Activated T-cell treated with anti-CD3 and anti-CD28 coated beads, Interleukin-2, amount 50 U/mL, for 4 hours (primary cell): Measurements from ENCODE around the gene MAP3K12. TPM values are rescaled to one million over a fixed set of nuclear protein-coding genes. Genes with fewer than 3 reads are reported as not detected.
A peak's percentile ranks its signal among the peaks of the same experiment; 100 is the strongest.

Source experiments
- ATAC-seq, 2 donors: fragments of 200-7000 bp; cut with Tn5 transposase; one replicate each; pipeline ENCODE4 v1.10.0; 2021
- DNase-seq: peaks from one replicate; pipeline ENCODE4 v3.0.0-alpha.2; 2020
- H3K27me3 Mint-ChIP-seq: one replicate; pipeline ENCODE4 v1.8.0; 2021; ENCODE audit warnings: low read depth, mixed read lengths
- H3K36me3 Mint-ChIP-seq: one replicate; pipeline ENCODE4 v1.8.0; 2022; ENCODE audit warnings: mixed read lengths; ENCODE audit not compliant: insufficient read depth
- H3K4me1 Mint-ChIP-seq: one replicate; pipeline ENCODE4 v1.8.0; 2021; ENCODE audit warnings: low read depth, mixed read lengths
- H3K4me3 Mint-ChIP-seq: one replicate; pipeline ENCODE4 v1.8.0; 2021; ENCODE audit warnings: mild to moderate bottlenecking, moderate library complexity, mixed read lengths
- H3K9me3 Mint-ChIP-seq: one replicate; pipeline ENCODE4 v1.8.0; 2021; ENCODE audit warnings: mixed read lengths
- total RNA-seq, 3 donors: library from RNA; stranded (reverse); gene quantifications; one replicate each; pipeline ENCODE4 v1.2.1, GENCODE V29; 2021

The MAP3K12 gene
- total RNA-seq, 3 donors from 2014 or later = 6.5 to 8.4 (median 7.7) TPM

DNA sequence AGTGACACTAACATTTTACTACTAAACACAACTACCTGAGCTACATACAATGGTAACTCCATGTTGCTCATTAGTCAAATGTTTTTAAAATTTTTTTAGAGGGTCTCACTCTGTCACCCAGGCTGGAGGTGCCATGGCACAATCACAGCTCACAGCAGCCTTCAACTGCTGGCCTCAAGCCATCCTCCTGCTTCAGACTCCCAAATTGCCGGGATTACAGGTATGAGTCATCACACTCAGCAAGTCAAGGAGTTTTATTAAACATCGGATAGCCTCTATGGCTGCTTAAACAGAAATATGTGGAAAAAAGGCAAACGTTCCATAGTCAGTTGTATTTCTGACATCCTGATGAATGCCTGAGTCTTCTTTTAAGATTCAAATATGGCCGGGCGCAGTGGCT, 19.1 kb upstream of the MAP3K12 start:
- DNase-seq (no peak), ATAC-seq (no peak)
- no peak overlapping the region for H3K4me3 Mint-ChIP-seq
- no peaks in the 10 kb centered on the region for H3K4me1 Mint-ChIP-seq
- H3K36me3 Mint-ChIP-seq = peaks cover 31% of the 10 kb centered on the region
- H3K9me3 Mint-ChIP-seq = no peaks in the 10 kb centered on the region
- no peaks in the 10 kb centered on the region for H3K27me3 Mint-ChIP-seq

DNA sequence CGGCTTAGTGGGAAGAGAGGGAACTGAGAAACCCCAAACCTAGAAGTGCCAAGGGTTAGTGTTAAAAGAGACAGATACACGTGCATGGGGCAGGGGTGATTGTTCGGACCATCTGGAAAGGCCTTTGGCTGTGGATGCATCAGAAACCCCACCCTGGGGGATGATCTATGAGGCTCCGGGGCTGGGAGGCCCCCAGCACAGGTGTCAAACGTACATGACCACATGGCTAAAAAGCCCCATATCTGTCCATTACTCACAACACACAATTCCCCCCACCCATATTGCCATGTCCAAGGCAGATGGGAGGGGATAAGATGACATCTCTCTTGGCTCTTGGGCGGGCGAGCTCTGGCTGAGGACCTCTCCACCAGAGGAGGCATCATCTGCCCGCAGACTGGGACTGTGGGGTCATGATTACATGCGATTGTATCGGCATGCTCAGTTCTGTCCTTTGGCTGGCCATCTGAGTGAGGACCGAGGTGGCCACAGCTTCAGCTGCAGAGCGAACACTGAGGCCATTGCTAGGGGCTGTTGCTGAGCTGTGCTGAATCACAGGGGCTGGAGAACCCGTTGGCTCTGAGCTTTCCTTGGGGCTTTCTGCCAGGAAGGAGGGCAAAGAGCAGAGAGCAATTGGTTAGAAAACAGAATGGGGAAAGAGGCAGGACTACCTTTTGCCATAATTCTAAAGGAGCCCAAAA, 17.6 kb upstream of the MAP3K12 start:
- Mint-ChIP-seq H3K27me3 (no peaks in the 10 kb centered on the region), H3K4me3 (no peak overlapping the region), H3K4me1 (no peaks in the 10 kb centered on the region), H3K9me3 (no peaks in the 10 kb centered on the region), H3K36me3 (peaks cover 36% of the 10 kb centered on the region)
- no peak for ATAC-seq
- no peak for DNase-seq

DNA sequence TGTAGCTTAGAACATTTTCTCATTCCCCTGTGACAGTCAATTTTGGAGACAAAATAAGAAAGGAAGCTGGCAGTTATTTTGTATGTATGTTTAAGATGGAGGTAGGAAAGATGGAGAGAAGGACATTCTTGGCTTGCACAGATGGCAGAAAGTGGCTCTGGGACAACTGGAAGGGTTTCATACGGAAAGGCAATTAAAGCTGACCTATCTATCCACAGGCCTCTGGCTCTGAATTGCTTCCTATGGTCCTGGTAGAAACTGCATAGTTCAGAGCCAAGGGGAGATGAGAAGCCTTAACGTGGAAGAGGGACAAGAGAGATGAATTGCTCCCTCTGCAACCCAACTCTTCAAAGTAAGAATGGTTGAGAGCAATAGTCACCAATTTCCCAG, 16.0 kb upstream of the MAP3K12 start:
- Mint-ChIP-seq H3K9me3 (no peaks in the 10 kb centered on the region), H3K4me1 (no peaks in the 10 kb centered on the region), H3K4me3 (no peak overlapping the region), H3K36me3 (peaks cover 26% of the 10 kb centered on the region), H3K27me3 (no peaks in the 10 kb centered on the region)
- DNase-seq (no peak), ATAC-seq (no peak)

DNA sequence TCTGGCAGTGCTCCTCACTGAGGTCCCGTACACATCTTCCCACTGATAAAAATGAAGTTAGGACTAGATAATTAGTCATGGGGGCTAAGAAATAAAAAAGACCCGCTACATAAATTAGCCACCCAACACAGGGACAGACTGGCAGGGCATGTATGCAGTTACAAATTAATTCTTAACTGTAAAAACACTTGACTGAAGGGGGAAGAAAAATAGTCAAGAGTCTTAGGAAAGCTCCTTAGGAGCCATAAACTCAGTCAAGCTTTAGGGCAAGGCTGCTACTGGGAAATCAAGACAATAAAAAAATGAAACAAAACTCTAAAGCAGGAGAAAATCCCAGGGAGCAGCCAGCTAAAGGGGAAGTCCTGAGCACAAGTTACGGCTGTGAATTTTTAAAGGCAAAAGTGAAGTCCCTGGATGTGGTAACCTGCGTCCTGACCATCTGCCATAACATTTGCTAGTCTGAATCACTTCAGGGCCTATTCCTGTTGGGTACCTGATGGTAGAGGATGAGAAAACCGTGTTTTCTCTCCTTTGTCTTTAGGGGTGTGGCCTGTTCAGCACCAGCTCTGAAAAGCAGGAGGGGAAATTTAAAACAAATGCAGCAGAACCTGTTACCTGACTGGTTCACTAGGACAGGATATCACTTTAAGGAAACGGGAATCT, 15.5 kb upstream of the MAP3K12 start:
- Mint-ChIP-seq H3K9me3 (no peaks in the 10 kb centered on the region), H3K4me1 (no peaks in the 10 kb centered on the region), H3K27me3 (no peaks in the 10 kb centered on the region), H3K4me3 (no peak overlapping the region), H3K36me3 (peaks cover 26% of the 10 kb centered on the region)
- ATAC-seq = no peak
- no peak for DNase-seq

DNA sequence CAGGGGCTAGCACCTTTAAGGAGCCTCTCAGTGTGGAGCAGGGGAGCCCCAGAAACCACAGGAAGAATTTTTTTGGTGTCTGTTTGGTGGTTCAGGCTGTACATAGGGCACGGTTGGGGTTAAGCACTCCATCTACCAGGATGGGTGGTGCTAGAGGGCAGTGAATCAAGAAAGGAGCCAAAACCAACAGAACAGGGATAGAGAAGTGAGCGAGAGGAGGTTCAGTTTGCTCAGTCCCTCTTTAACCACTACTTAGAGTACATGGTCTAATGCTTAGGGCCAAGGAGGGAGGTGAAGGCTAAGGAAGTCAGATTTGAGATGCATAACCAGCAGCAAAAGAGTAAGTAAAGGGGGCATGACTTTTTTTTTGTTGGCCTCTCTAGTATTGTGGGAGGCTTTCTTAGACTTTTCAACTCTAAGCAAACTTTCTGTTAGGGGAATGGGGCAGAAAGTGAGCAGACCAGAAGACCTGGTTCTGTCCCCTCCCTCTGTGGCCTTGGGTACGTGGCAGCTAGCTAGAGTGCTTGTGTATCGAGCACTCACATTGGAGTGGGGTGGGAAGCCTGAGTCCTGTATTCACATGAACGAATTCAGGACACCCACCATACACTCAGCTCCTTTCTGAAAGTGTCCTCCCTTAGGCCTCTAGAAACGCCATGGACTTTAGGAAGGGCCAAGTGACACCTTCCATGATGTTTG, 14.6 kb upstream of the MAP3K12 start:
- no peak overlapping the region for H3K4me3 Mint-ChIP-seq
- H3K9me3 Mint-ChIP-seq = no peaks in the 10 kb centered on the region
- ATAC-seq (no peak), DNase-seq (no peak)
- H3K36me3 Mint-ChIP-seq = peaks cover 26% of the 10 kb centered on the region
- peaks cover under 1% of the 10 kb centered on the region for H3K4me1 Mint-ChIP-seq
- H3K27me3 Mint-ChIP-seq = no peaks in the 10 kb centered on the region

DNA sequence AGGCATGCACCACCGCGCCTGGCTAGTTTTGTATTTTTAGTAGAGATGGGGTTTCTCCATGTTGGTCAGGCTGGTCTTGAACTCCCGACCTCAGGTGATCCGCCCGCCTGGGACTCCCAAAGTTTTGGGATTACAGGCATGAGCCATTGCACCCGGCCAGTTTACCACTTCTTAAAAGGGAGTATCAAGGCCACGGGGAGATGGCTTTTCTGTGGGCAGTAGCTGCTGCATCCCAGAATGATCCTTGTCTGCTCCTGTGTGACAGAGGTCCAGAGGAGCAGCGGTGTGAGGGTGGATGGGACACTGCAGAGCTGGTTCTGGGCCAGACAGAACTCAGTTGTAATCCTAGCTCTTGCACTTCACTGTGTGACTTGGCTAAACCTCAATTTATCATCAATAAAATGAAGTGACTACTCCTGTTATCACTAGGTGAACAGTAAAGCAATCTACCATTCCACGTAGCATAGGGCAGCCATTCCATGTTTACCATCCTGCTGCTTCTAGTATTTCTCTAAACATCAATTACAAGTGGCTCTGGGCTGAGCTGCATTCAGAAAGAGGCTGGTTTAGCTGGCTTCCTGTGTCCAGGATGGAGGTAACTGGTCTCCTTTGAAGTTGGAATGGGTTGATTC, 11.0 kb upstream of the MAP3K12 start:
- Mint-ChIP-seq H3K9me3 (no peaks in the 10 kb centered on the region), H3K4me1 (peaks cover 5% of the 10 kb centered on the region), H3K27me3 (no peaks in the 10 kb centered on the region), H3K36me3 (peaks cover 18% of the 10 kb centered on the region), H3K4me3 (no peak overlapping the region)
- no peak for DNase-seq
- ATAC-seq = no peak

DNA sequence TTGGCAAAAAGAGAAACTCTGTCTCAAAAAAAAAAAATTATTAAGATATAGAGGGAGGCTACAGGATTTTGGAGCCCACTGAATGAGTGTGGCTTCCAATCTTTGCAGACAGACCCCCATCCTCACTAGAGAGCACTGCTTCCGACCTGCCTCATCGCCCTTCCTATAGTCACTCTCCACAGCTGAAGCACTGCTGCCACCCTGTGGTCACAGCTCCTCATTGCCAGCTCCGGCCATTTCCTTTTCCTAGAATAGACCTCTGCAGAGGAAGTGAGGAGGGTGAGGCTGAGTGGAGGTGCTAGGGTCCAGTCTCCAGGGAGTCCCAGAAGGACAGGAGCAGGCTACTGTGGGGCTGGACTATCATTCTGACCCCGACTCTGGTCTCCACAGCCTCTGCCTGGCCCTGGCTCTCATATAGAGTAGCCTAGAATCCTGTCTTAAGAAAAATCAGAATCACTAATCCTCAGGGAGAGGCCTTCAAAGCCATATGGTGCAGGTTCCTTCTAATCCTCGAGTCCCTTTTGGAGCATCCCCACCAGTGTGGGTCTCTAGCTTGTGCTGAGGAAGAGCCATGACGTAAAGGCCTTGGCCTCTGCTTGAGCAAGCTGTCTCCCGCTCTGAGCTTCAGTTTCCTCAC, 9.4 kb upstream of the MAP3K12 start:
- H3K27me3 Mint-ChIP-seq = no peaks in the 10 kb centered on the region
- no peaks in the 10 kb centered on the region for H3K9me3 Mint-ChIP-seq
- peaks cover 15% of the 10 kb centered on the region for H3K36me3 Mint-ChIP-seq
- DNase-seq (peak; percentile 80), ATAC-seq (peak; percentile 92 to 96)
- H3K4me1 Mint-ChIP-seq = peaks cover 5% of the 10 kb centered on the region
- H3K4me3 Mint-ChIP-seq = no peak overlapping the region

DNA sequence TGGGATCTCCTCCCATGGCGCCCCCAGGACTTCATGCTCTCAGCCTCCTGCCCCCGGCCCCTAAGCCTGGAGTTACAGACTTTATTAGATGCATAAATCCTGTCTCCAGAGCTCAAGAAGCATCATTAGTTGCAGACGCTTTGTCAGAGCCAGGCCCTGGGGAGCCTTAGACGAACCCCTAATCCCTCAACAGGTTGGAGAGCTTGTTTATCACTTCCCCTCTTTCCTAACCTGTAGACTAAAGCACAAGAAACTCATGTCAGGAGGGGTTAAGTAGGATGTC, 8.3 kb upstream of the MAP3K12 start:
- no peaks in the 10 kb centered on the region for H3K27me3 Mint-ChIP-seq
- peaks cover 12% of the 10 kb centered on the region for H3K4me1 Mint-ChIP-seq
- H3K36me3 Mint-ChIP-seq = peaks cover 14% of the 10 kb centered on the region
- H3K9me3 Mint-ChIP-seq = no peaks in the 10 kb centered on the region
- H3K4me3 Mint-ChIP-seq = no peak overlapping the region
- DNase-seq (no peak), ATAC-seq (no peak)

DNA sequence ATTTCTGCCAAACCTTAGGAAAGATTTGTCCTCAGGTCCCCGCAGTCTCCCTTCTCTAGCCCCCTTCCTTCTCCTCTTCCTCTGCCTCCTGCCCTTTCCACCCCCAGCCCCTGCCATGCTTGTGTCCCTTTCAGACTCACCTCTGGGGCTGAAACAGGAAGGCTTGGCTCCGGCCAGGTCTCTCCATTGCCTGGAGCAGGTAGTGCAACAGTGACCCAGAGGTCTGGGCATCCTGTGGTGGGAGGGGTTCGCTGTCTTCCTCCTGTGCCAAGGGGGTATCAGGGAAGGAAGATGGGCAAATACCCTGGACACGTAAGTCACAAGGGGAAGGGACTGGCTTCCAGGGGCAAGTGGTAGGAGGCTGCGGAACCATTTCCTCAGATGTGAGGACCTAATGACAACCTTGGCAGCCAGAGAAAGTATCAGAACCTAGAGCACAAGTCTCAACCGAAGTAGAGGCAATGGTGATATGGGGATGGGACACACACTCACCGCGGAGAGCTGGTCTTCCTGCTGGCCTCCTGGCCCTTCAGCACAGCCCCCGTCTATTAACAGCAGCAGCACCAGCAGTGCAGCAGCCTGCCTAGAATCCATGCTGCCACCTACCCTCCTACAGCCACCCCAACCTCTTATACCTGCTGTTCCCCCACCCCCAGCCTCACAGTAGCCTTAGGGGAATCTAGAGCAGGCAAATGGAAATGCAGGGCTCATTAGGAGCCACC, 7.8 kb upstream of the MAP3K12 start, which contains the start of gene NPFF:
NPFF (minus strand) TSS at position 604 of the 722 bp plus-strand sequence; CDS start at position 594, 10 bp downstream.
- Mint-ChIP-seq H3K36me3 (peaks cover 10% of the 10 kb centered on the region), H3K27me3 (no peaks in the 10 kb centered on the region), H3K4me1 (peaks cover 15% of the 10 kb centered on the region), H3K9me3 (no peaks in the 10 kb centered on the region), H3K4me3 (no peak within 1 kb of the TSS)
- DNase-seq = no peak
- no peak for ATAC-seq

DNA sequence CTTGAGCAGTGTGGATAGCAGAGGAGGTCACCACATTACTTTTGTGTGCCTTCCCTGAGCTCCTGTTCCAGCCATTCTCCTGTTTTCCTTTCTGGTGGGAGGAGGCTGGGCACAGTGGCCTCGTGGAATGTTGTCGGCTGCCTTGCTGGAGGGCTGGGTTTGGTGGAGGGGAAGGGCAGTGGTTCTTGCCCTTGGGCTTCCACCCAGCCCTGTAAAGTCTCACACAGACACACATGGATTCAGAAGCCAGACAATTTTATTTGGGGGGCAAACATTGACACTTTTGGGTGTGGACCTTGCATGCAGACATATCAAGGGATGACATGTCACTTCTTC, 7.2 kb upstream of the MAP3K12 start:
- DNase-seq (no peak), ATAC-seq (no peak)
- no peaks in the 10 kb centered on the region for H3K27me3 Mint-ChIP-seq
- peaks cover 19% of the 10 kb centered on the region for H3K4me1 Mint-ChIP-seq
- H3K36me3 Mint-ChIP-seq = peaks cover 10% of the 10 kb centered on the region
- no peak overlapping the region for H3K4me3 Mint-ChIP-seq
- no peaks in the 10 kb centered on the region for H3K9me3 Mint-ChIP-seq

DNA sequence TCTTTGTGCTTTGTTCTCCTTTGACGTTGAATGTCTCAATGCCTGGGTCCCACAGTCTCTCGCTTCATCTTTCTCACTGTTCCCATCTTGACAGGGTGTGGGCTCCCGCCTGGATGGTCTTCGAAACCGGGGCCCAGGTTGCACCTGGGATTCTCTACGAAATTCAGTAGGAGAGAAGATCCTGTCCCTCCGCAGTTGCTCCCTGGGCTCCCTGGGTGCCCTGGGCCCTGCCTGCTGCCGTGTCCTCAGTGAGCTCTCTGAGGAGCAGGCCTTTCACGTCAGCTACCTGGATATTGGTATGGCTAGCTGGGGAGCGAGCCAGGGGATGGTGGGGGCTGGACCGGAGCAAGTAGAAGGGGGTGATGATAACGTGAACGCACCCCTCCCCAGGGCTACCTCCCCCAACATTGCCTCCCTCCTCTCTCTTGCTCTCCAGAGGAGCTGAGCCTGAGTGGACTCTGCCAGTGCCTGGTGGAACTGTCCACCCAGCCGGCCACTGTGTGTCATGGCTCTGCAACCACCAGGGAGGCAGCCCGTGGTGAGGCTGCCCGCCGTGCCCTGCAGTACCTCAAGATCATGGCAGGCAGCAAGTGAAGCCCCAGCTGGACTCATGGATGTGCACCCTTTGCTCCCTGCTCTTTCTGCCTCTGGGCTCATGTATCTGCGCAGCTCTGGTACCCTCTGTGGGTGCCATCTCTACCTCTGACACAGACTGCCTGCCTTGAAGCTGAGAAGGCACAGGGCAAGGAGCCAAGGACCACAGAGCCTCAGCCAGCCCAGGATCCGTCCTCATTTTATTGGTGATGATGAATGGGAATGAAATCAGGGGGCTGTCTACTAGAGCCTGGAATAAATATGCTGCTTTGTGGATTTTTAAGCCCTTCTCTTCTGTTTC, 6.5 kb upstream of the MAP3K12 start:
- peaks cover 10% of the 10 kb centered on the region for H3K36me3 Mint-ChIP-seq
- H3K27me3 Mint-ChIP-seq = no peaks in the 10 kb centered on the region
- ATAC-seq = no peak
- DNase-seq = no peak
- H3K4me3 Mint-ChIP-seq = no peak overlapping the region
- H3K9me3 Mint-ChIP-seq = no peaks in the 10 kb centered on the region
- H3K4me1 Mint-ChIP-seq = peaks cover 19% of the 10 kb centered on the region

DNA sequence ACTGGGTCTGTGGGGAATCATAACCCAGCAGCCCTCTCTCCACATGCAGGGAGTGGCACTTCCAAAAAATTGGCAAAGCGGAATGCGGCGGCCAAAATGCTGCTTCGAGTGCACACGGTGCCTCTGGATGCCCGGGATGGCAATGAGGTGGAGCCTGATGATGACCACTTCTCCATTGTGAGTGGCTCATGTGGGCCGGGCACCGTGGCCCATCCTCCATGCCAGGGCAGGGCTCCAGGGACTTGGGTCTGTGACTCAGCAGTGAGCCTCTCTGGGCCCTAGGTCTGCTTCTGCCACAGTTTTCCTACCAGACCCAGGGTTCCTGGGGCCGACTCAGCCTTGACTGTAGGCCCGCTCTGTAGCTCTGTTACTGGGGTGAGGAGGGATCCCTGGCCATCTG, 5.8 kb upstream of the MAP3K12 start:
- no peak for ATAC-seq
- no peak for DNase-seq
- no peak overlapping the region for H3K4me3 Mint-ChIP-seq
- H3K9me3 Mint-ChIP-seq = no peaks in the 10 kb centered on the region
- H3K4me1 Mint-ChIP-seq = peaks cover 21% of the 10 kb centered on the region
- H3K27me3 Mint-ChIP-seq = no peaks in the 10 kb centered on the region
- peaks cover 10% of the 10 kb centered on the region for H3K36me3 Mint-ChIP-seq
